ENCODE measurements around the gene BEGAIN.

The BEGAIN gene, protein sequence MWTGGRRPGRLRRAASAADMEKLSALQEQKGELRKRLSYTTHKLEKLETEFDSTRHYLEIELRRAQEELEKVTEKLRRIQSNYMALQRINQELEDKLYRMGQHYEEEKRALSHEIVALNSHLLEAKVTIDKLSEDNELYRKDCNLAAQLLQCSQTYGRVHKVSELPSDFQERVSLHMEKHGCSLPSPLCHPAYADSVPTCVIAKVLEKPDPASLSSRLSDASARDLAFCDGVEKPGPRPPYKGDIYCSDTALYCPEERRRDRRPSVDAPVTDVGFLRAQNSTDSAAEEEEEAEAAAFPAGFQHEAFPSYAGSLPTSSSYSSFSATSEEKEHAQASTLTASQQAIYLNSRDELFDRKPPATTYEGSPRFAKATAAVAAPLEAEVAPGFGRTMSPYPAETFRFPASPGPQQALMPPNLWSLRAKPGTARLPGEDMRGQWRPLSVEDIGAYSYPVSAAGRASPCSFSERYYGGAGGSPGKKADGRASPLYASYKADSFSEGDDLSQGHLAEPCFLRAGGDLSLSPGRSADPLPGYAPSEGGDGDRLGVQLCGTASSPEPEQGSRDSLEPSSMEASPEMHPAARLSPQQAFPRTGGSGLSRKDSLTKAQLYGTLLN

DNA sequence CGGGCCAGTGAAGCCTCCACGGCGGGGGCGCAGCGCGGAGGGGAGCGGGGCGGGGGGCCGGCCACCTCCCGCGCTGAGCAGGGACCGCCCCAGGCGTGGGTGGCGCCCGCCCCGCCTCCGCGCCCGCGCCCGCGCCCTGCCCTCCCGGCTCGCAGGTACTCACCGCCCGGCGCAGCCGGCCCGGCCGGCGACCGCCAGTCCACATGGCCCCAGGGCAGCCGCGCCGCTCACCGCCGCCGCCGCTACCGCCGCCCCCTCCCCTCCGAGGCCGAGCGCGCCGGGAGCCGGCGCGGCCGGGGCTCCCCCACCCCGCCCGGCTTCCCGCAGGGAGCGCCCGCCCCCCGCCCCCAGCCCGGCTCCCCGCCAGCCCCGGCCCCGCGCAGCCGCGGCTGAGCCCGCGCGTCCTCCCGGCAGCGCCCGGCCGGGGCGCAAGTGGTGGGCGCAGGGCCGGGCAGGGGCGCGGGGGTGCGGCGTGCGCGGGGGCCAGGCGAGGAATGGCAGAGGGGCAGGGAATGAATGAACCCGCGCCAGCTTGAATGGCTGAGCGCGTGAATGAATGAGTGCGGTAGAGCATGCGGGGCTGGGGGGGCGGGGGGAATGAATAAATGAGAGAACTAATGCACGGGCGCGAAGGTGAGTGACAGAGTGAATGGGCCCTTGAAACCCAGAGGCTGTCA is at the start of gene BEGAIN:
TSS of gene BEGAIN (minus strand) at position 332 of the 677 bp plus-strand sequence. CDS start at position 205, 127 bp downstream.
- DNase-seq (ENCODE audit: low spot score): peak; percentile 70

DNA sequence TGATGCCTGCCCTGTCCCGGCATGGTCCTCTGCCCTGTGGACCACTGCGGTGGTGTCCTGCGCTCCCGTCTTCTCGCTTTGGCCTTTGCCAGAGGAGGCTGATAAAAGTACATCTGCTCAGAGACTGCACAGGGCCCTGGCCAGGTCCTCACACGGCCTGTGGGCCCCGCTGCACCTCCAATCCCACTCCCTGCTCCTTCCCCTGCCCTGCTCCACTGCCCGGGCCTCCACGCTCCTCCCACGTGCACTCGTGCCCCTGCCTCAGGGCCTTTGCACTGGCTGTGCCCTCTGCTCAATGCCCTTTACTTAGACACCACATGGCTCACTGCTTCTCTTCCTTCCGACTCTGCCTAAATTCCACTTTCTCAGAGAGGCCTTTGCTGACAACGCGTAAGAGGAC is 49.3 kb upstream of the BEGAIN start:
- DNase-seq (ENCODE audit: low spot score): no peak

DNA sequence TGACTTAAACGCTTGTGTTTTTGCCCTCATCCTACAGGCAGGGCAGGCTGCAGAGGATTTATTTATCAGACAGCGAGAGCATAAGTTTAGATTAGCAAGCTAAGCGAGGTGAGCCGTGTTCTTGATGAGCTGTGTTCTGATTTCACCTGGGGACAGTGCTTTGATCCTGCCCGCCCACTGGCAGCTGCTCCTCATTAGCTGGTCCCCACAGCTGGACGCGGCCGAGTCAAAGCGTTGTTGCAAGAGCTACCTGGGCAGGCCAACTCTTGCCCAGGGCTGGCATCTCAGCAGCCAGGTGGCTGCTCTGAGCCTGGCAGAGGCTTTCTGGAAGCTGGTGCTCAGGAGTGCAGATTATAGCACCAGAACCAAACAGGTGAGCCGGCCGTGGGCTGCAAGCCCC is 46.8 kb upstream of the BEGAIN start:
- no peak for DNase-seq (ENCODE audit: low spot score)

DNA sequence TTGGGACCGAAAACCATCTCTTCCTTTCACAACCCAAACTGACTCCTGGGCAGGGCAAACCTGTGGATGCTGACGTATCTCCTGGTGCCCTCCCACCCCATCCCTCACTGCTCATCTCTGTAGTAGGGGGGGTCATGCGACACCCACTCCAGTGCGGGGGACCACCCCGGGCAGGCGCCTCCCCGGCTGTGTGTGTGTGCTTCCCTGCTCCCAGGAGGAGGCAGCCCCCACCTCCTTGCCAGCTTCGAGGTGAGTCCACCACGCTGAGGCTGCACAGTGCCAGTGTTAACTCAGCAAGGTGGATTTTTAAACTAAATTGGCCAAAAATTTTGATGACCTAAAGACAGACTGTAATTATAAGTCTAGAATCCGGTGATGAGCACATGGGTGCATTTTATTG is 46.2 kb upstream of the BEGAIN start:
- no peak for DNase-seq (ENCODE audit: low spot score)

DNA sequence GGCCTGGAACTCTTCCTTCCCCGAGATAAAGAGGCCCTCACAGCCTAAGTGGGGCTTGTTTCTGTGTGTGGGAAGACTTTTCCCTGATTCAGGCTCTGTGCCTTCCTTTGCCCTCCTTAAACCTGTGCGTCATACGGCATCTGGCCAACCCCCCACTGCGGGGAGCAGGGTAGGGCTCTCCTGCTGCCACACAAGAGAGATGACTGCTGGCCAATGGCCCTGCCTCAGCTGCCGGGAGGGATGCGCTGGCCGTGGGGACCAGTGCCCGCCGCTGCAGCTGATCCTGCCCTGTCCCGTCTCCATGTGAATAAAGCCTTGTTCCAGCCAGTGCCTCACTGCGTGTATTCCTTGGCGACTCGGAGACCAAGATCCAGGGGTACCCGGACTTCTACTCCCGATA is 42.5 kb upstream of the BEGAIN start:
- DNase-seq (ENCODE audit: low spot score): no peak

DNA sequence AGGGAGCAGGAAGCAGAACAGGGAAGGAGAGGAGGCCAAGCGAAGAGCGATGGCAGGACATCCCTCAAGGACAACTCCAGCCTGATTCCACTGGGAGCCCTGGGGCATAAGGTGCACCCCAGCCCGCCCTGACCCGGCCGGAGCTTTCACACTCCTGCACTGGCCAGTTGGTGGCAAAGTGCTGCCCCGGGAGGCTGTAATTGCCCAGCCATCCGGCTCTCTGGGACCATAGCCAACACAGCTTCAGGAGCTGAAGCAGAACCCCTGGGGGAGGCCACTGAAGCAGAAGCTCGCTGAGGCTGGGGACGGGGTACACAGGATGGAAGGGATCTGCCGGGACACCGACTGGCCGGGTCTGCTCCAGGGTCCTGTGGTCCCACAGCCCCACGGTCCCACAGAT is 41.9 kb upstream of the BEGAIN start:
- no peak for DNase-seq (ENCODE audit: low spot score)

DNA sequence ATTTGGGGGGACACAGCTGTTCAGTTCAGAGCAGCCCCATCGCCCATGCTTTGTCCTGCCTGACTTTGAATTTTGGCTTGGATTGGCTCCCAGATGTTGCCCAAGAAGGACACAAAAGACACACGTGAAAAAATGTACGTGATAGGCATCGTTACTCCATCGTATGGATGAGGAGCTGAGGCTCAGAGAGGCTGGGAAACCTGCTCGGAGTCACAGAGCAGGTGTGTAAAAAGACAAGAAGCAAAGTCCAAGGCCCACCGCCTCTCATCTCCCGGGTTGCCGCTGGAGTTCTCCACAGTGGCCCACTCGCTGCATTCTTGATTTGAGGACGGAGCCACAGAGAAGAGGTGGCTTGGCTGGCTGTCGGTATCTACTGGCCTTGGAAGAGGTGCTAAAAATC is 41.0 kb upstream of the BEGAIN start:
- DNase-seq (ENCODE audit: low spot score): no peak

DNA sequence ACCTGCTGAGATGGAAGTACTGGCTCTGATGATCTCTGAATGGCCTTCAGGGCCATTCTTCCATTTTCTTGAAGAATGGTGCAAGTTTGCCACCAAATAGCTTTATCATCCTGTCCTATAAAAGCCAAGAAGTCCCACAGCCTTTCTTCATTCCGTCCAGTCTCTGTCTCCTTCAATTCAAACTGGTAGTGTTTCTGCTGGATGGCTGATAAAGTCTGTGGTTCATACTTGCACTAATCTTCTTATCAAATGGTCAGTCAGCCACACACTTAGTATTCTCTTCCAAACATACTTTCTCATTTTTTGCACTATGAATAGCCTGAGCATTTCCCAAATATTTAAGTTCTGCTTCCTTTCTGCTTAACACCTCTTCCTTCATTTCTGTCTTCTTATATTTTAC is 39.4 kb upstream of the BEGAIN start:
- DNase-seq (ENCODE audit: low spot score): no peak

DNA sequence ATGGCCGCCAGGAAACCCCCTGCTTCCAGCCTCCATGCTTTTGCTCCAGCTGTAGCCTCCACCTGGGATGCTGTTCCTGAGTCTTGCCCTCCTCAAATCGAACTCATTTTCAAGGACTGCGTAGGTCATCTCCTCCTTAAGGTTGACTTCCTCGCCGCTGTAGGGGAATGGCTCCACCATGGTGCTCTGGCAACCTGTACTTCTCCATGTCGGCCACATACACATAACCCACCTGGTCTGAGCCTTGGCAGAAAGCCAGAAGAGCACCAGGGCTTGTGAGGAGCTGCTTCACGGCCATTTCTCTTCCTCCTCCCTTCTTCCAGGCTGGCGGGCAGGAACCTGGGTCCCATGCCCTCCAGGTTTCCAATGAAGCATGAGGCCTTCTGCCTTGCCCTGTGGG is 36.7 kb upstream of the BEGAIN start:
- no peak for DNase-seq (ENCODE audit: low spot score)

DNA sequence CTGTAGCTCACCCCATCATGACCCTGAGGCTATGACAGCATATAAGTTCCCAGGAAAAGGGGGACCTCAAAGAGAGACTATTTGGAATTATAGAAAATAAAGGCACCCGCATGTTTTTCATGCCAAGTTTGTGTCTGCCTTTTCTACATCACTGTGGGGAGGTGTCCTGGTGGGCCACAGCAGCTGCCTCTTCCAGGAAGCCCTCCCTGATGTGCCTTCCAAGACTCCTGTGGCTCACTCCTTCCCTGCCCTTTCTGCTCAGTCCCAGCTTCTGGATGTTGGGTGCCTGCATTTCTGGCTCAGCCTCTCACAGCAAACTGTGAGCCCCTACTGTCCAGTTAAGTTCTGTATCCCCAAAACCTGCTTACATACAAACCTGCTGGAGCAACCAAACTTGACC is 36.3 kb upstream of the BEGAIN start:
- DNase-seq (ENCODE audit: low spot score): no peak

DNA sequence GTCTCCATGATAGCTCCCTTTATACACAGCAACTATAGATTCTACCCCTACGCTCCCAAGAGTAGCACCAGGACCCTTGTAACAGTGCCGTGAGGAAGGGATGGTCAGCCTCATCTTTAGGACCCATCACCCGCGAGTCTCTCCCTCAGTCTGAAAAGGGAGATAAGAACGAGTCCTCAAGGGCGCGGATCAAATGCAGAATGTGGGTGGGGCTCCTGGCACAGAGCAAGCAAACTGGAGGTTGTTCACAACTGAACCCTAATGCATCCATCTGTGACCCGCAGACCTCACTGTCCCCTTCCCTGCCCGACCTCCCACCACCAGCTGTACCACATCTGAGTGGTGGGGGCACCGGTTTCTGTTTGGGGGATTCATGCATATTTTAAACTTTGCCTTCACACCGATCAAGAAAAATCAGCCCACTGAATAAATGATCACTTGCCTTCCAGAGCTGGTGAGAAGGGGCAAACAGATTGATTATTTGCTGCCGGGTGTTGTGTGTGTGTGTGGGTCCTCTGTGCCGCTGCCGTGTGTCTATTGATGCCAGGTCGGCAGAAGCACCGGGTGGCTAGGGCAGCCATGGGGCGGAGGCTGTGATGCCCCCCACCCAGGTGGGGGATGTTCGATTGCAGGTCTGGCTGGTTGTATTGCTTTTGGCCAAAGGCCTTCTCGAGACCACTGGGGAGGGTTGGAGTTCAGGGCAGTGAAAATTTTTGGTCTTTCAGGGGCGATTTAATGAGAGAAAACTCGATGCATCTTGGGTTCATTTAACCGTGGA is 35.7 kb upstream of the BEGAIN start:
- DNase-seq (ENCODE audit: low spot score): no peak

DNA sequence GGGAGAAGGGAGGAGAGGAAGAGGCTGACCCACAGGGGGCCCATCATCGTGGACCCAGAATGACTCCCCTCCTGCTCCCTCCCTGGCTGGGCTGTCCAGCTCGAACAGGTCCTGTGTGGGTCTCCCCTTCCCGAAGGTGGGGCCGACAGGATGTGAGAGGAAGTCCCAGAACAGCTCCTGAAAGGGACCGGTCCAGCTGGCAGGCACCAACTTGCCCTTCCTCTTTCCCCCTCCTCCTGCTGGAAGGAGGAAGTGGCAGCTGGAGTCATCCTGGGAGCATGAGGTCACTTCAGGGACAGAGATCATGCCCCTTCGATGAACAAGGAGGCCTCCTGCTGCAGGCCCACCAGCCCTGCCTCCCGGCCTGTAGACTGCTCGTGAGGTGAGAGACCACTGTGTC is 35.0 kb upstream of the BEGAIN start:
- no peak for DNase-seq (ENCODE audit: low spot score)

DNA sequence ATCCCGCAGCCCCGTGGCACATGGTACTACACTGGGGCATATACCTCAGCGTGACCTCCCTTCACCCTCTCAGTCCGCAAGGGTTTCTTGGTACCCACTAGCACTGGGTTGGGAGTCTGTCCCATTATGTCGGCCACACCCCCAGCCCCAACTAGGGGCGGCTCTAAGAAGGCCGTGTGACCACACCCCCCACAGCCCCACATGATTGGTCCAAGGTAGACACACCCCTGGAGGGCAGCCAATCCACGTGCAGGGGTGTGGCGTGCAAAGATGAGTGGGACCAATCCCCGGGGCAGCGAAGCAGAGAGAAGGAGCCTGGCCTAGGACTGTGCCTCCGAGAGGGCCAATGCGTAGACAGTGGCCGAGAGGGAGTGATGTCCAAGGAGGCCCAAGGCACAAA is 34.6 kb upstream of the BEGAIN start:
- DNase-seq (ENCODE audit: low spot score): no peak

DNA sequence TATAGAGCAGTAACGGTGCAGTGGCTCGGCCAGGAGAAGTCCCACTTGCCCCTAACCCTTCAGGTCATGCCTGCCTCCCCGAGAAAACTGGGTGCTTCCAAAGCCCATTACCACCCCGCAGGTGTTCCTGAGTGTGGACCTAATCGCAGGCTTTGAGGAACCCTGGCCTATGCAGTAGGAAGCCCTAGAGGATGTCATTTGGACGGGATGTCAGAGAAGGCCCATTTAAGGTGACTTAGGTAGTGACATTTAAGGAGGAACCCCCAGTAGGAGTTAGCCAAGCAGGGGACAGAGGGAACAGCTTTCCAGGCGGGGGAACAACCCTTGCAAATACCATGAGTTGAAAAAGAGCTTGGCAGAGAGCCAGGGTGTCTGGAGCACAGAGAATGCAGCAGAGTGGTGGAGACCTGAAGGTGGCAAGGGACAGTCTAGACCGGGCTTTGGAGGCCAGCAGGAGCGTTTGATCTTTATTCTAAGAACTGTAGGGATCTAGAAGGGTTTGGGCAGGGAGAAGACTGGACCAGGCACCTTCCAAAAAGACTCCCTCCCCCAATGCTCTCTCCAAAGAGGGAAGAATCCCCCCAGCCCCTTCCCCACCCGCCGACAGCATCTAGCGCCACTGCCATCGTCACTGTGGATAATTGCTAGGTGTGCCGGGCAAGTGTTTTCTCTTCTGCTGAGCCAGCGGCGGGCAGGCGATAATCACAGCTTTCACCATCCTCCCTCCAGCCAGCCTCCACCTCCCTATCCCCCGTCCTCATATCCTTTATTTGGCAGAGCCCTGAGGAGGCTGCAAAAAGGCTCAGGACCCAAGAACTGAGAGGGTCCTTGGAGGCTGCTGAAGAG is 33.3 kb upstream of the BEGAIN start:
- no peak for DNase-seq (ENCODE audit: low spot score)

DNA sequence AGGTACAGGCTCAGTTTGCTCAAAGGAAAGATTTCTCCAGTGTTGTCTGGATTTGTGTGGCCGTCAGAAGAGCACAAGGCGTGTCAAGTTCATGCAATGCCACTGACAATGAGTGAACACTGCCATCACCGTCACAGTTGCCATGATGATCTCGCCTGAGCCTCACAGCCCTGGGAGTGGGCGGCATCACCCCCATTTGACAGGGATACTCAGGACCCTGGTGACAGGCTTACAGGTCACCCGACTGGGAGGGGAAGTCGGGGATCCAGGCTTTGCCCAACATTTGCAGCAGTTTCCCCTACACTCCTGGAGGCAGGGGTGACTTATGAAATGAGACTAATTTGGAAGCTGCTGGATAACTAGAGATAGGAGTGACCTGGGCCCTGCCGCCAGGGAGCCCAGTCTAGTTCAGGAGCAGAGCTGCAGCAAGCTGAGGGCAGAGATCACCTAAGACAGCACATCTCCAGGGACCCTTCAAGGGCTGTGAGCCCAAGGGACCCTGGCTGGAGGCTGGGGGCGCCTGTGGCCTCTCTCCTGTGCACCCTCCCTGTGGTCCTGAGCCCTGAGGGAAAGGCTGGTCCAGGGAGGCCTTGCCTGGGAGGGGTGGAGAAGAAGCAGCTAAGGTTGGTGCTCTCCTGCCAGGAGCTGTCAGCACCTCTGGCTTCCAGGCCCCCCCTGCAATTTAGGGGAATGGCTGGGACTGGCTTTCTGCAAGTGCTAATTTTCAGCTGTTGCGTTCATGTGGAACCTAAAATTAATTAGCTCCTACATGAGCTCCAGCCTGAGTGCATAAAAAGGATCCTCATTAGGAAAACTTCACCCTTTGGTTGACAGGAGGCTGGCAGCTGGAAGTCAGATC is 32.4 kb upstream of the BEGAIN start:
- no peak for DNase-seq (ENCODE audit: low spot score)

DNA sequence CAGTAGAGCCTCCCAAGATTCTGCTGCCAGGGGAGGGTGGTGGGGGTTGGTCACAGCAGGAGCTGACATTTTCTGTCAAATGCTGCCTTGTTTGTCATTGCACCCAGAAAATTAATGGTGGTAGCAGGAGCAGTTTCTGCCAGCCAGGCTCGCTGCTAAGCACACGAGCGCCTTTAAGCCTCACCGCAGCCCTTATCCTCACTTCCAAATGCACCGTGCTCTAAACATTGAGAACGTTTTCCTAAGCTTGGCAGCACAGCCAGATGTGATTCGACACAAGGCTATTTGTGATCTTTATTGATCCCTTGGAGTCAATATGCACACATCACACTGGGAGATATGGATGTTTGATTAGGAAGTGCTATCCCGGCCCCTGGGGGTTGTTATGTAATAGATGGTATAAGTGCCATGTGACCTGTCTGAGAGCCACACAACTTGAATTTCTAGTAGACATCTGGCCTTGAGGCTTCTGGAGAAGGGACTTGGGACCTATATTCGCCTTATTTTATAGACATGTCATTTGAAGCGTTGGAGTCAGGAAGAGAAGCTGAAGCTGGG is 31.6 kb upstream of the BEGAIN start:
- DNase-seq (ENCODE audit: low spot score): no peak

DNA sequence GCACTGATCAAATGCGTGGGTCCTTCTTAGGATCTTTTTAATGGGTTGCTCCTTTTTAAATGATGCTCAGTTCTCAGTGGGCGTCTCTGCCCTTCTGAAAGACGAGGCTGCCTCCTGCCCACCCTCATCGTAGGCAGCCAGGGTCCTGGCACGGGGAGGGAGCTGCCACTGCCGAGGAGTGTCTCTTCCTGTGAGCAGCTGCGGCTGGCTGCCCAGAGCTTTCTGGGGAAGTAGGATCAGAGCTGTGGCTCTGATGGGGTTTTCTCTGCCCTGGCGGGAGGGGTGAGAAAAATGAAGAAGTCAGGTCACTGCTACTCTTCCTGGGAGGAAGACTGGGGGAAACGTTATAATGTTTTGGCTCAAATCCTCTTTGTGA is 31.1 kb upstream of the BEGAIN start:
- DNase-seq (ENCODE audit: low spot score): no peak

DNA sequence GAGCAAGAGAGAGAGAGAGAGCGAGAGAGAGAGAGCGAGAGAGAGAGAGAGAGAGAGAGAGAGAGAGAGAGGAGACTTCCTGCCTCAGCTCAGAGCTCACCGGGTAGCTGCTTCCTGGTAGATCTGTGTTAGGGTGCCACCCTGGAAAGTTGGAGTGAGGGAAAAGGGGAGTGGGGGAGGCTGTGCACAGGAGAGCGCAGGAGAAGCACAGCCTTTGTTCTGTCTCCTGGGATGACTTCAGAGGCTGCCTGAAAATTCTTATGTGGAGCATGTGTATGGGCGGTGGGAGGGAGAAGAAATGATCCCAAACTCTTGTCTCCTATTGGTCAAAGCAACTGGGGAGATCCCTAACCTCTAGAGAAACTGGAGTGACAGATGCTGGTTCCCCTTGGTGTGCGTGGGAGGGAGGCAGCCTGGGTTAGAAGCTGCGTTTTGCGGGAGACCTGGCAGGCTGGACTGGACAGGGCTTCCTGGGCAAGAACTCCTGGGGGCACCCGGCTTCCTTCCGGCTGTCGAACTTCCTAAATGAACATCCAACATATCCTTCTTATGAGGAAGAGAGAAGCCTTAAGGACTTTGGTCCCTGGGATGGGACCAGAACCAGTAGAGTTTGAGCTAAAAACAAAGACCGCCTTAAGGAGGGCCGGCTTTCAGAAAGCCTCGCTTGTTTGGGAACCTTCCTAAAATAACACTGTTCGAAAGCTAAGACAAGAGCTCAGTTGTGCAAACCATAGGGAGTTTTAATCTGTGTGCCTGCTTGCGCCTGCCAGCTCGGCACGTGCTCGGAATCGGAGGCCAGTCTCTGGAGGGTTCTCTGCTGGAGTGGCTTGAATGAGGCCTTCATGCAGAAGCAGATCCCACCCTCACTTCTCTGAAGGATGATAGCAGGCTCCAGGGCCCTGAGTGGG is 30.4 kb upstream of the BEGAIN start:
- DNase-seq (ENCODE audit: low spot score): no peak

DNA sequence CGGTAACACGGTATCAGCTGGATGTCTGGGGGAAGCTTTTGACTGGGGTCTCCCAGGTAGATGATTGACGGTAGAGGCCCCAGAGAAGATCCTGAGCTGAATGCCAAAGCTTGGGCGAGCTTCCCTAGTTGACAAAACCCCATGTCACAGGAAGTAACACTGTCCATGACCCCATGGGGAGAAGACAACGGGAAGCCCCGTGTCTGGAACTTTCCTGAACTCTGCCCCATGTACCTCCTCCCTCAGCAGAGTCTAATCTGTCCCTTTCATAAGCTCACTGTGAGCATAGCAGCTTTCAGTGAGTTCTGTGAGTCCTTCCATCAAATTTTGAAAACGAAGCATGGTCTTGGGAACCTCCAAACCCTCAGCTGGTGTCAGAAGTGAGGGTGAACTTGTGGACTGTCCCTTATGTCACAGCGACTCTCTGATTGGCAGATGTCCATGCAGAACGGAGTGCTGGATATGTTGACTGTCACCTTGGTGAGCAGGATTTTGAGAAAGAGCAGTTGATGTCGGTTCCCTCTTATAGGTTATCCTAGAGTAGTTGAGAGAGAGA is 29.7 kb upstream of the BEGAIN start:
- DNase-seq (ENCODE audit: low spot score): no peak
